GM12878 (cell line): ENCODE results near the gene TMEM45A. TPM values are rescaled to one million over a fixed set of nuclear protein-coding genes. Genes with fewer than 3 reads are reported as not detected.

ENCODE experiments used
- CBFB ChIP-seq: IDR thresholded peaks from 2 replicates; pipeline ENCODE4 v1.6.1; 2016; ENCODE audit warnings: antibody characterized with exemption, low read depth
- KAT2A ChIP-seq: conservative IDR thresholded peaks from 2 replicates; pipeline ENCODE4 v1.6.1; 2011; ENCODE audit warnings: low read depth, low read length; ENCODE audit not compliant: control insufficient read depth
- PML ChIP-seq: IDR thresholded peaks from 2 replicates; pipeline ENCODE4 v1.6.1; 2012; ENCODE audit warnings: low read length, inconsistent platforms
- SRF ChIP-seq, 2 experiments: IDR thresholded peaks; 2 replicates each; pipeline ENCODE4 v1.6.1; 2011; ENCODE audit warnings: low read depth in 2 of 2, low read length in 2 of 2, mild to moderate bottlenecking in 1 of 2, moderate library complexity in 1 of 2
- TCF12 ChIP-seq: IDR thresholded peaks from 2 replicates; pipeline ENCODE4 v1.6.1; 2011; ENCODE audit warnings: low read depth, mild to moderate bottlenecking, low read length
- ZSCAN29 ChIP-seq: fragments of 450-650 bp; IDR thresholded peaks from 2 replicates; pipeline ENCODE4 v1.6.1; 2017; ENCODE audit warnings: mild to moderate bottlenecking, moderate library complexity
- polyA plus RNA-seq, 11 experiments: library from polyadenylated mRNA; depleted of rRNA in 4 of 11; unstranded in 6 of 11; stranded (reverse) in 5 of 11; fragments of >200 nt; fragmentation: Nextera tagmentation in 4 of 11; fragmentation: Illumina TruSeq in 1 of 11; extraction: Ambion mirVana in 4 of 11; extraction: Trizol in 1 of 11; gene quantifications; 1 replicate in 1 of 11; 2 replicates in 10 of 11; pipeline versions ENCODE4 v1.2.1 to v1.2.3, GENCODE V29; 2011 to 2016; ENCODE audit warnings: inconsistent platforms in 2 of 11, missing spikeins in 2 of 11, low read depth in 1 of 11
- total RNA-seq, 4 experiments: library from RNA; depleted of rRNA in 3 of 4; stranded (reverse); fragments of >200 nt in 3 of 4; fragmentation: Illumina TruSeq in 1 of 4; extraction: Trizol in 1 of 4; gene quantifications; 2 replicates each; pipeline versions ENCODE4 v1.2.1 to v1.2.3, GENCODE V29; 2013 to 2021
- TF ChIP-seq, protein P1 (sequence below): fragments of 450-650 bp; IDR thresholded peaks from 2 replicates; pipeline ENCODE4 v1.6.1; 2018; ENCODE audit warnings: mild to moderate bottlenecking, low read depth, moderate library complexity; ENCODE audit not compliant: partially characterized antibody
- TF ChIP-seq, protein P2 (sequence below): fragments of 450-650 bp; IDR thresholded peaks from 2 replicates; pipeline ENCODE4 v1.6.1; 2017; ENCODE audit warnings: low read depth, mild to moderate bottlenecking, moderate library complexity
- TF ChIP-seq, protein P3 (sequence below): IDR thresholded peaks from 2 replicates; pipeline ENCODE4 v1.6.1; 2012; ENCODE audit warnings: improper control_type of control experiment, low read depth, low read length; ENCODE audit not compliant: insufficient replicate concordance

The TMEM45A gene
- total and polyA plus RNA-seq, 10 of the 15 experiments (the other 5 are each of a cell fraction or from before 2014, with no cell fraction given), result 0.34 to 5.3 (median 0.83) TPM

DNA sequence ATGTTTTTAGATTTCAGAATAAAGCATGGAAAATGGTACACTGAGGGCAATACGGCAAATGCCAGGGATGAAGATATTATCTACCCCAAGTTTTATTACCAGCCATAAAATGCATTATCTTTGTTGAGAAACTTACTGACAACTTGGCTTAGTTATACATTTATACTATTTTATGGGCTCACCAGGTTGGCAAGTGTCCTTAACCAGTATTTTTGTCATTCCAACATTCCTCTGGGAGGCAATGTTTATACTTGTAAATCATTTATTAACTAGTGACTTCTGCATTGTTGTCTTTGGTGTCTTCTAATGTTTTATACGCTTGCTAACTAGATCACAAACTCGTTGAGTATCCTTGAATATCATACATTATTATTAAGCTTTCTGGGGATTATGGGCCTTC lies 99.0 kb downstream of the TMEM45A start (continued):
- no peak for TF ChIP-seq KAT2A
- TF ChIP-seq, protein P1, sequence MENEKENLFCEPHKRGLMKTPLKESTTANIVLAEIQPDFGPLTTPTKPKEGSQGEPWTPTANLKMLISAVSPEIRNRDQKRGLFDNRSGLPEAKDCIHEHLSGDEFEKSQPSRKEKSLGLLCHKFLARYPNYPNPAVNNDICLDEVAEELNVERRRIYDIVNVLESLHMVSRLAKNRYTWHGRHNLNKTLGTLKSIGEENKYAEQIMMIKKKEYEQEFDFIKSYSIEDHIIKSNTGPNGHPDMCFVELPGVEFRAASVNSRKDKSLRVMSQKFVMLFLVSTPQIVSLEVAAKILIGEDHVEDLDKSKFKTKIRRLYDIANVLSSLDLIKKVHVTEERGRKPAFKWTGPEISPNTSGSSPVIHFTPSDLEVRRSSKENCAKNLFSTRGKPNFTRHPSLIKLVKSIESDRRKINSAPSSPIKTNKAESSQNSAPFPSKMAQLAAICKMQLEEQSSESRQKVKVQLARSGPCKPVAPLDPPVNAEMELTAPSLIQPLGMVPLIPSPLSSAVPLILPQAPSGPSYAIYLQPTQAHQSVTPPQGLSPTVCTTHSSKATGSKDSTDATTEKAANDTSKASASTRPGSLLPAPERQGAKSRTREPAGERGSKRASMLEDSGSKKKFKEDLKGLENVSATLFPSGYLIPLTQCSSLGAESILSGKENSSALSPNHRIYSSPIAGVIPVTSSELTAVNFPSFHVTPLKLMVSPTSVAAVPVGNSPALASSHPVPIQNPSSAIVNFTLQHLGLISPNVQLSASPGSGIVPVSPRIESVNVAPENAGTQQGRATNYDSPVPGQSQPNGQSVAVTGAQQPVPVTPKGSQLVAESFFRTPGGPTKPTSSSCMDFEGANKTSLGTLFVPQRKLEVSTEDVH, result no peak
- no peak for TF ChIP-seq ZSCAN29
- TF ChIP-seq SRF (IDR thresholded peaks at IDR 0.05; ENCODE audit: low read depth in 2 of 2, low read length in 2 of 2), result no peak
- TF ChIP-seq TCF12, result no peak
- TF ChIP-seq PML, result no peak
- TF ChIP-seq, protein P2, sequence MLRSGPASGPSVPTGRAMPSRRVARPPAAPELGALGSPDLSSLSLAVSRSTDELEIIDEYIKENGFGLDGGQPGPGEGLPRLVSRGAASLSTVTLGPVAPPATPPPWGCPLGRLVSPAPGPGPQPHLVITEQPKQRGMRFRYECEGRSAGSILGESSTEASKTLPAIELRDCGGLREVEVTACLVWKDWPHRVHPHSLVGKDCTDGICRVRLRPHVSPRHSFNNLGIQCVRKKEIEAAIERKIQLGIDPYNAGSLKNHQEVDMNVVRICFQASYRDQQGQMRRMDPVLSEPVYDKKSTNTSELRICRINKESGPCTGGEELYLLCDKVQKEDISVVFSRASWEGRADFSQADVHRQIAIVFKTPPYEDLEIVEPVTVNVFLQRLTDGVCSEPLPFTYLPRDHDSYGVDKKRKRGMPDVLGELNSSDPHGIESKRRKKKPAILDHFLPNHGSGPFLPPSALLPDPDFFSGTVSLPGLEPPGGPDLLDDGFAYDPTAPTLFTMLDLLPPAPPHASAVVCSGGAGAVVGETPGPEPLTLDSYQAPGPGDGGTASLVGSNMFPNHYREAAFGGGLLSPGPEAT, result no peak
- TF ChIP-seq CBFB, result no peak
- TF ChIP-seq, protein P3, sequence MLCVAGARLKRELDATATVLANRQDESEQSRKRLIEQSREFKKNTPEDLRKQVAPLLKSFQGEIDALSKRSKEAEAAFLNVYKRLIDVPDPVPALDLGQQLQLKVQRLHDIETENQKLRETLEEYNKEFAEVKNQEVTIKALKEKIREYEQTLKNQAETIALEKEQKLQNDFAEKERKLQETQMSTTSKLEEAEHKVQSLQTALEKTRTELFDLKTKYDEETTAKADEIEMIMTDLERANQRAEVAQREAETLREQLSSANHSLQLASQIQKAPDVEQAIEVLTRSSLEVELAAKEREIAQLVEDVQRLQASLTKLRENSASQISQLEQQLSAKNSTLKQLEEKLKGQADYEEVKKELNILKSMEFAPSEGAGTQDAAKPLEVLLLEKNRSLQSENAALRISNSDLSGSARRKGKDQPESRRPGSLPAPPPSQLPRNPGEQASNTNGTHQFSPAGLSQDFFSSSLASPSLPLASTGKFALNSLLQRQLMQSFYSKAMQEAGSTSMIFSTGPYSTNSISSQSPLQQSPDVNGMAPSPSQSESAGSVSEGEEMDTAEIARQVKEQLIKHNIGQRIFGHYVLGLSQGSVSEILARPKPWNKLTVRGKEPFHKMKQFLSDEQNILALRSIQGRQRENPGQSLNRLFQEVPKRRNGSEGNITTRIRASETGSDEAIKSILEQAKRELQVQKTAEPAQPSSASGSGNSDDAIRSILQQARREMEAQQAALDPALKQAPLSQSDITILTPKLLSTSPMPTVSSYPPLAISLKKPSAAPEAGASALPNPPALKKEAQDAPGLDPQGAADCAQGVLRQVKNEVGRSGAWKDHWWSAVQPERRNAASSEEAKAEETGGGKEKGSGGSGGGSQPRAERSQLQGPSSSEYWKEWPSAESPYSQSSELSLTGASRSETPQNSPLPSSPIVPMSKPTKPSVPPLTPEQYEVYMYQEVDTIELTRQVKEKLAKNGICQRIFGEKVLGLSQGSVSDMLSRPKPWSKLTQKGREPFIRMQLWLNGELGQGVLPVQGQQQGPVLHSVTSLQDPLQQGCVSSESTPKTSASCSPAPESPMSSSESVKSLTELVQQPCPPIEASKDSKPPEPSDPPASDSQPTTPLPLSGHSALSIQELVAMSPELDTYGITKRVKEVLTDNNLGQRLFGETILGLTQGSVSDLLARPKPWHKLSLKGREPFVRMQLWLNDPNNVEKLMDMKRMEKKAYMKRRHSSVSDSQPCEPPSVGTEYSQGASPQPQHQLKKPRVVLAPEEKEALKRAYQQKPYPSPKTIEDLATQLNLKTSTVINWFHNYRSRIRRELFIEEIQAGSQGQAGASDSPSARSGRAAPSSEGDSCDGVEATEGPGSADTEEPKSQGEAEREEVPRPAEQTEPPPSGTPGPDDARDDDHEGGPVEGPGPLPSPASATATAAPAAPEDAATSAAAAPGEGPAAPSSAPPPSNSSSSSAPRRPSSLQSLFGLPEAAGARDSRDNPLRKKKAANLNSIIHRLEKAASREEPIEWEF, result no peak
